ENCODE measurements around the gene DPY19L2.
"Not testable (repeated sequence)": the region's sequence is repeated elsewhere in the genome, so short reads cannot be mapped to it uniquely, and the experiment has no call there.

The DPY19L2 gene

DNA sequence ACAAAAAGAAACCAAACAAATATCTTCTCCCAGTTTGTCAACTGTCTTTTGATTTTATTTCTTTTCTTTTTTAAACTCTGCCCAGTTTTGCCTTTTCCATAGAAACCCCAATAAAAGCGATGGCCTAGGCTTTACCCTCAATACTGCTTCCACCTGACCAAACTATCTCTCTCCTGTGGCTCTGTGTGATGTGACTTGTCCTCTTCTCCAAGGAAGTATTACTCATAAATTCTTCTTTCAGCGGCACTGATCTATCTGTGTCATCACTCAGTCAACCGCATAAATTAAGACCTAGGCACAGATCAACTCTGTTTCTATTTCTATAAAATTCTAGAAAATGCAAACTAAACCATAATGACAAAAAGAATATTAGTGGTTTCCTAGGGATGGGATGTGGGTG is 9.8 kb downstream of the DPY19L2 start:
- not testable (repeated sequence) for DNase-seq

DNA sequence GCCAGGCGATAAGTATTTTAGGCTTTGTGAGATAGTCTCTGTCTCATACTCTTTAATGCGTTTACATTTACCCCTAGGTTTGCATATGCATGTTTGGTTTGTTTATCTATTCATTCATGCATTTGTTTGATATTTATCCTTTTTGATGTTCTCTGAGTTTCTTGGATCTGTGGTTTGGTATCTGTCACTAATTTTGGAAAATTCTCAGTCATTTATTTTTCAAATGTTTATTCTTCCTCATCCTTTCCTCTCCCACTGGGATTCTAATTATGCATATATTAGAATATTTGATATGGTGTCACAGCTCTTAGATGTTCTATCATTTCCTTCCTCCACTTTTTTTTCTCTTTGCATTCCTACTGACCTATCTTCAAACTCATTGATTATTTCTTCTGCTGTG is 11.9 kb downstream of the DPY19L2 start:
- not testable (repeated sequence) for DNase-seq

GRCh38 chr12:63655543-63656257 is 12.6 kb downstream of the DPY19L2 start:
- not testable (repeated sequence) for DNase-seq

DNA sequence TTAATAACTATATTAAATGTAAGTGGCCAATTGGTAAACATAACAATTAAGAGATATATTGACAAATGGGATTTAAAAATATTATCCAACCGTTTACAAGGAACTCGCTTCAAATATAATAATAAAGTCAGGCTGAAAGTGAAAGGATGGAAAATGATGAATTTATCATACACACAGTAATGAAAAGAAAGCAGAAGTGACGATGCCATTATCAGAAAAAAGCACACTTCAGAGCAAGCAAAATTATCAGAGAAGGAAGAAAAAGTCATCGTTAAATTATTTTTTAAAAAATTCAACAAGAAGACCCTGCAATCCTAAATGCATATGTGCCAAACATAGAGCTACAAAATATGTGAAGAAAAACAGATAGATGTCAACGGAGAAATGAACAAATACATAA is 13.8 kb downstream of the DPY19L2 start:
- not testable (repeated sequence) for DNase-seq

DNA sequence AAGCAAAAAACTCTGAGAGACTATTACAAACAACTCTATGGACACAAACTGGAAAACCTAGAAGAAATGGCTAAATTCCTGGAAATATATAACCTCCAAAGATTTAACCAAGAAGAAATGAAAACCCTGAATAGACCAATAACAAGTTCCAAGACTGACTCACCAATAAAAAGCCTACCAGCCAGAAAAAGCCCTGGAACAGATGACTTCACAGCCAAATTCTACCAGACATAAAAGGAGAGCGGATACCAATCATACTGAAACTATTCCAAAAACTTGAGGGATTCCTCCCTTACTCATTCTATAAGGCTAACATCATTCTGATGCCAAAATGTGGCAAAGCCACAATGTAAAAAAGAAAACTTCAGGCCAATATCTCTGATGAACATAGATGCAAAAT is 18.8 kb downstream of the DPY19L2 start:
- DNase-seq = not testable (repeated sequence)

- DNase-seq = not testable (repeated sequence)
Observed at GRCh38 chr12:63643381-63644140, 24.7 kb downstream of the DPY19L2 start.

- DNase-seq = not testable (repeated sequence)
Observed at GRCh38 chr12:63624258-63624657, 44.0 kb downstream of the DPY19L2 start.

GRCh38 chr12:63615544-63615943 is 52.7 kb downstream of the DPY19L2 start:
- DNase-seq = not testable (repeated sequence)

- not testable (repeated sequence) for DNase-seq
Observed at GRCh38 chr12:63611285-63611684, 57.0 kb downstream of the DPY19L2 start.

GRCh38 chr12:63609281-63609680 is 59.0 kb downstream of the DPY19L2 start:
- not testable (repeated sequence) for DNase-seq

DNA sequence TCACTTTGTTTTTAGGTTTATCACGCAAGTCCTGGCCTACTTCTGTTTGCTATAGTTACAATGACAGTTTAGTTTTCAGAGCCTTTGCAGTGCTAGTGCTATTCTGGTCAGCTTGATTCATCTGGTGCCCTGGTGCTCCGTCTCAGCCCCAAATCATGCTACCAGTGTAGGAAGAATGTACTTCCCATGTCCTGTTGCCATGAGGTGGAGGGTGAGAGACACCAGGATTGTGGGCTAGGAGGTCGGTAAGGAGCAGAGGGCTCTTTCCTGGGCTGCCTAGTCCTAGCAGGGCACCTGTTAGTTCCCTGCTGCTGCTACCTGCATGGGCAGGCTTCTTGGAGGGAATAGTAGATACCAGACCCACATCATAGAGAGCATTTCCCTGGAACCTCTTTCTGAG is 63.3 kb downstream of the DPY19L2 start:
- not testable (repeated sequence) for DNase-seq

- DNase-seq = not testable (repeated sequence)
Observed at GRCh38 chr12:63594828-63595227, 73.5 kb downstream of the DPY19L2 start.

GRCh38 chr12:63584426-63584825 is 83.9 kb downstream of the DPY19L2 start:
- not testable (repeated sequence) for DNase-seq

- DNase-seq = not testable (repeated sequence)
Observed at GRCh38 chr12:63583289-63583688, 85.0 kb downstream of the DPY19L2 start.

DNA sequence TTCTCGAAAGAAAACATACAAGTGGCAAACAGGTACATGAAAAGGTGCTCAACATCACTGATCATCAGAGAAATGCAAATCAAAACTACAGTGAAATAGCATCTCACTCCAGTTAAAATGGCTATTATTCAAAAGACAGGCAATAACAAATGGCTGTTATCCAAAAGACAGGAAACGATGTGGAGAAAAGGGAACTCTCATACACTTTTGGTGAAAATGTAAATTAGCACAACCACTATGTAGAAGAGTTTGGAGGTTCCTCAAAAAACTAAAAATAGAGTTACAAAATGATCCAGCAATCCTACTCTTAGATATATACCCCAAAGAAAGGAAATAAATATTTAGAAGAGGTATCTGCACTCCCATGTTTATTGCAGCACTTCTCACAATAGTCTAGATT is 90.7 kb downstream of the DPY19L2 start:
- DNase-seq = not testable (repeated sequence)

DNA sequence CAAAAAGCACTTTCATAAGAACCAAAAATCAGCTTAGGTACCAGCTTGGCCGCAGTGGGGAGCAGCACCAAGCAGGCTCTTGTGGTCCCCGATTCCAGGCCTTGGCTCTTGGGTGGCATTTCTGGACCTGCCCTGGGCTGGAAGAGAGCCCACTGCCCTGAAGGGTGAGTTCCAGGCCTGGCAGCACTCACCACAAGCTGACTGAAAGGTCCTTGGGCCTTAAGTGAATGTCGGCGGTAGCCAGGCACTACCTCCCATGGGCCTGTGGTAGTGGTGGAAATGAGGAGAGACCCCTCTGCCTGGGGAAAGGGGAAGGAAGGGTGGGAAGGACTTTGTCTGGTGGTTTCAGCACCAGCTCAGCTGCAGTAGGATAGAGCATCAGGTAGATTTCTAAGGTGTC is 96.3 kb downstream of the DPY19L2 start:
- not testable (repeated sequence) for DNase-seq

- DNase-seq = not testable (repeated sequence)
Observed at GRCh38 chr12:63558445-63558844, 109.8 kb downstream of the DPY19L2 start.

- DNase-seq = not testable (repeated sequence)
Observed at GRCh38 chr12:63551397-63551796, 116.9 kb downstream of the DPY19L2 start.

- not testable (repeated sequence) for DNase-seq
Observed at GRCh38 chr12:63549034-63549433, 119.3 kb downstream of the DPY19L2 start.

DNA sequence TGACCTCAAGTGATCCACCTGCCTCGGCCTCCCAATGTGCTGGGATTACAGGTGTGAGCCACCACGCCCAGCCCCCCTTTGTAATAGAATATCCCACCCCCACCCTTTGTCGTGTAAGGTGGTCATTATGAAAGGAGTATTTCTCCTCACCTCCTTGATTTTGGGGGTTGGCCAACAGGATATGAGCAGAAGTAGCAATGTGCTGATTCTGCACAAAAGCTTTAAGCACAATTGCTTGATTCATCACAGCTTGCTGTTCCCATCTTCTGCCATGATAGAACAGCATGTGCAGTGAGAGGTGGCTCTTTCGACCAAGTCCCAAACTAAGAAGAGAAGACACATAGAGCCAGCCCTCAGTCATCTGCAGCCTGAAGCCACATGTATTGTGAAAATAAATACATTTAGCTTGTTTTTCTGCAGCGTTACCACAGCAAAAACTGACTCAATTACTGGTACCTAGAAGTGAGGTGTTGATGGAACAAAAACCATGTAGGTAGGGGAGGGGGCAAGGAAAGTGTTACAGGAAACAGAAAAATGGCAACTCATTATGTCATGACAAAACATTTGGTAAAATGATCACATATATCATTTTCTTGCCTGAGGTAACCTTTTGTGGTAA is 122.9 kb downstream of the DPY19L2 start:
- not testable (repeated sequence) for DNase-seq

DNA sequence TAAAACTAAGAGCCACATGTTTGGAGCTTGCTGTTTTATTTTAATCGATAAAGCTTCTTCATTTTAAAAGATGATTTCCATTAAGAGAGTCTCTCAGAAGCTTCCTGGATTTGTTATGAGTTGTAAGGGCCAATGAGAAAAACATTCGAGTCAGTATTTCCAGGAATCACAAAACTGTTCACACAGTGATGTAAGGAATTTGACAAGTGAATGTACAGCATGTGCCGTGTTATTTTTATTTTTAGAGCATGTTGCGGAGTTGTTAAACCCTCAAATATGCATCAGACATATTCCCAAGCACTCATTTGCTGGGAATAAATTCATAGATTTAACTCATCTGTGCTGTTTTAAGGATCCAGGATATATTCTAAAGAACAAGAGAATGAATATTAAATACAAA is 129.6 kb downstream of the DPY19L2 start:
- not testable (repeated sequence) for DNase-seq

DNA sequence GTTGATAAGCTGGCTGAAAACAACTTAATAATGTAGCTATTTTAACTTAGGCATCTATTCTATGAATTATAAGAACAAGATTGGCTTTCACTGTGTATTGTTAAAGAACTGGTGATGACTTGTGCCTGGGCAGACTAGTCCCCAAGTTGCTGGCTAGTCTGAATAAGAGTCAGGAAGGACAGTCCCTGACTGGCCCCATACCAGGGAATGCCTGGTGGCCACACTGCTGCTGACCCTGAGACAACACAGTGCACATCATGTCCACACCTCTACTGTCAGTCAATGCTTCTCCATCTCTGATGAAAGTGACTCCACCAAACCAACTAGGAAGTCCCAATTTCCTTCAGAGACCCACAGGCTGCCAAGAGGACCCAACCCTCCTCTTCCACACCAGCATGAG is 130.5 kb downstream of the DPY19L2 start:
- not testable (repeated sequence) for DNase-seq

DNA sequence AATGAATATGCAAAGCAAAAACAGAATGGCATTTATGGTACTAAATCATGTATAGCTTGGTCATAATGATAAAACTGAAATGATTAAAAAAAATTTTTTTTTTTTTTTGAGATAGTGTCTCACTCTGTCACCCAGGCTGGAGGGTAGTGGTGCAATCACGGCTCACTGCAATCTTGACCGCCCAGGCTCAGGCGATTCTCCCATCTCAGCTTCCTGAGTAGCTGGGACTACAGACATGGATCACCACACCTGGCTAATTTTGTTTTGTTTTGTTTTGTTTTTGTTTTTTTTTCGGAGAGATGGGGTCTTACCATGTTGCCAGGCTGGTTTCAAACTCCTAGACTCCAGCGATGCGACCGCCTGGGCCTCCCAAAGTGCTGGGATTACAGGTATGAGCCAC is 138.7 kb downstream of the DPY19L2 start:
- not testable (repeated sequence) for DNase-seq

DNA sequence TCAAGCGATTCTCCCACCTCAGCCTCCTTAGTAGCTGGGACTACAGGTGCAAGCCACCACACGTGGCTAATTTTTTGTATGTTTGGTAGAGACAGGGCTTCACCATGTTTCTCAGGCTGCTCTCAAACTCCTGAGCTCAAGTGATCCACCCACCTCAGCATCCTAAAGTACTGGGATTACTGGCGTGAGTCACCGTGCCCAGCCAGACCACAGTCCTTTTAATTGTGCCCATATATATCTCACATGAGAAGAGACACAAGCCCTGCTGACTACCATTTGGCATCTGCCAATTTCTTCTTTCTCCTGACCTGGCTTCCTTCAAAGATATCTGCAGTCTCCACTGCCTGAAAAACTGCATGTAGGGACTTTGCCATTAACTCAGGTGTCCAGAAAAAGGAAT is 142.5 kb downstream of the DPY19L2 start:
- DNase-seq = no peak

Measured in CD4-positive, alpha-beta T cell treated with Interleukin-6 for 4 hours (primary cell).